ENCODE data around the gene BCKDHA. TPM values are rescaled to one million over a fixed set of nuclear protein-coding genes. Genes with fewer than 3 reads are reported as not detected.

BCKDHA gene
- polyA plus RNA-seq, 1 donor (not counting 4 experiments of a cell fraction or from before 2014, with no cell fraction given), result 7.5 TPM

DNA sequence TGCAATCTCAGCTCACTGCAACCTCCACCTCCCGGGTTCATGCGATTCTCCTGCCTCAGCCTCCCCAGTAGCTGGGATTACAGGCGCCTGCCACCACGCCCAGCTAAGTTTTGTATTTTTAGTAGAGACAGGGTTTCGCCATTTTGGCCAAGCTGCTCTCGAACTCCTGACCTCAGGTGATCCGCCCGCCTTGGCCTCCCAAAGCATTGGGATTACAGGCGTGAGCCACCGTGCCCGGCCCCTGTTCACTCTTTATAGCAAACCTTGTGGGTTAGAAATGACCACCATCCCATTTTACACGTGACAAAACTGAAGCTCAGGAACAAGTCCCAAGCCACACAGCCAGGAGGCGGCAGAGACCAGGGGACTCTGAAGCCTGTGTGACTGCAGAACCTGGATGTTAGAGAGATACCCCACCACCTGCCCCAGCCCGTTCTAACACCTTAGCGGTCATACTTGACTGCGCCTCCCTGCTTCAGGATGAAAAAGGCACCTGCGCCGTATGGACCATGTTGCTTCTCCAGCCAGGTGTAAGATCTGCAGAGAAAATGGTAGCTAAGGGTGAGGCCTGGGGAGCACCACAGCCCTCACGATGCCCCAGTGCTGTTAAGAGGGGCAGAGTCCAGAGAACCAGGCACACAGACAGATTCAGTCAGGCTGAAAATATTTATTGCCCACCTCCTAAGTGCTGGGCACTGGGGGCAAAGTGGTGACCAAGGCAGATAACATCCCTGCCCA lies 38.5 kb downstream of the BCKDHA start:
- no peak overlapping the region for H3K27ac ChIP-seq (ENCODE audit: control insufficient read depth, insufficient read depth, low read length)
- dilution Hi-C loops (cut with MboI; ENCODE audit: extremely low pct_ligation_motif_present, low sequenced_read_pairs), result no loop called here
- H3K4me2 ChIP-seq (ENCODE audit: control insufficient read depth, extremely low read depth, insufficient read depth, low read depth, low read length), result no peak overlapping the region
- no peaks in the 10 kb centered on the region for H4K20me1 ChIP-seq (ENCODE audit: control insufficient read depth, extremely low read depth, insufficient read depth, low read length)
- no peak overlapping the region for H3K4me3 ChIP-seq (ENCODE audit: control insufficient read depth in 2 of 3, extremely low read depth in 1 of 3, insufficient read depth in 2 of 3, low read depth in 1 of 3, low read length in 3 of 3)
- no peak overlapping the region for H3K9ac ChIP-seq (ENCODE audit: control insufficient read depth, extremely low read depth, insufficient read depth, low read length)
- DNase-seq (ENCODE audit: low read depth, low spot score), result no peak
- peaks cover 13% of the 10 kb centered on the region for H3K79me2 ChIP-seq (ENCODE audit: control insufficient read depth, insufficient read depth, low read length)
- H3K9me3 ChIP-seq (ENCODE audit: control insufficient read depth, low read depth, low read length), result no peaks in the 10 kb centered on the region
- H2AFZ ChIP-seq (ENCODE audit: control insufficient read depth, low read length), result no peak overlapping the region
- no peak for FAIRE-seq
- H3K9me1 ChIP-seq (ENCODE audit: control insufficient read depth, extremely low read depth, insufficient read depth, low read length), result no peaks in the 10 kb centered on the region
- peaks cover 20 to 21% of the 10 kb centered on the region in 2 experiments for H3K36me3 ChIP-seq (ENCODE audit: control insufficient read depth in 2 of 2, extremely low read depth in 1 of 2, insufficient read depth in 2 of 2, low read length in 2 of 2)
- peaks cover 7% of the 10 kb centered on the region for H3K4me1 ChIP-seq (ENCODE audit: control insufficient read depth, extremely low read depth, insufficient read depth, low read length)
- TF ChIP-seq, protein P1, sequence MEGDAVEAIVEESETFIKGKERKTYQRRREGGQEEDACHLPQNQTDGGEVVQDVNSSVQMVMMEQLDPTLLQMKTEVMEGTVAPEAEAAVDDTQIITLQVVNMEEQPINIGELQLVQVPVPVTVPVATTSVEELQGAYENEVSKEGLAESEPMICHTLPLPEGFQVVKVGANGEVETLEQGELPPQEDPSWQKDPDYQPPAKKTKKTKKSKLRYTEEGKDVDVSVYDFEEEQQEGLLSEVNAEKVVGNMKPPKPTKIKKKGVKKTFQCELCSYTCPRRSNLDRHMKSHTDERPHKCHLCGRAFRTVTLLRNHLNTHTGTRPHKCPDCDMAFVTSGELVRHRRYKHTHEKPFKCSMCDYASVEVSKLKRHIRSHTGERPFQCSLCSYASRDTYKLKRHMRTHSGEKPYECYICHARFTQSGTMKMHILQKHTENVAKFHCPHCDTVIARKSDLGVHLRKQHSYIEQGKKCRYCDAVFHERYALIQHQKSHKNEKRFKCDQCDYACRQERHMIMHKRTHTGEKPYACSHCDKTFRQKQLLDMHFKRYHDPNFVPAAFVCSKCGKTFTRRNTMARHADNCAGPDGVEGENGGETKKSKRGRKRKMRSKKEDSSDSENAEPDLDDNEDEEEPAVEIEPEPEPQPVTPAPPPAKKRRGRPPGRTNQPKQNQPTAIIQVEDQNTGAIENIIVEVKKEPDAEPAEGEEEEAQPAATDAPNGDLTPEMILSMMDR (optimal IDR thresholded peaks at IDR 0.05 in 1 of 3, IDR thresholded peaks at IDR 0.05 in 1 of 3, conservative IDR thresholded peaks at IDR 0.05 in 1 of 3; ENCODE audit: extremely low read depth in 1 of 3, insufficient read depth in 2 of 3, low read length in 3 of 3), result no peak
- TF ChIP-seq EZH2 (IDR thresholded peaks at IDR 0.05; ENCODE audit: low read length), result no peak
- no peaks in the 10 kb centered on the region for H3K27me3 ChIP-seq (ENCODE audit: control insufficient read depth, extremely low read depth, insufficient read depth, low read length)

DNA sequence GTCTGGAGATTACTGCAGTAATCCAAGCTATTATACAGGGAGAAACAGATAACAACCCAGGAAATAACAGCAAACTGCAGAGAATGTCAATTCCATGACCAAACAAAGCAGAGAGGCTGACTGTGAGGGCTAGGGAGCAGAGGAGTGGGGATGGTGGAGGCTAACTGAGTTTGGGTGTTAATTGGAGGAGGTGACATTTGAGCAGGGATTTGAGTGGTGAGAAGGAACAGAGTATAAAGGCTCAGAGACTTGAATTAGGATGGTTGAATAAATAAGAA lies 39.0 kb downstream of the BCKDHA start:
- dilution Hi-C loops (cut with MboI; ENCODE audit: extremely low pct_ligation_motif_present, low sequenced_read_pairs), result no loop called here
- no peak overlapping the region for H2AFZ ChIP-seq (ENCODE audit: control insufficient read depth, low read length)
- no peak overlapping the region for H3K27ac ChIP-seq (ENCODE audit: control insufficient read depth, insufficient read depth, low read length)
- peaks cover 11% of the 10 kb centered on the region for H3K4me1 ChIP-seq (ENCODE audit: control insufficient read depth, extremely low read depth, insufficient read depth, low read length)
- TF ChIP-seq, protein P1 (optimal IDR thresholded peaks at IDR 0.05 in 1 of 3, IDR thresholded peaks at IDR 0.05 in 1 of 3, conservative IDR thresholded peaks at IDR 0.05 in 1 of 3; ENCODE audit: extremely low read depth in 1 of 3, insufficient read depth in 2 of 3, low read length in 3 of 3), result no peak
- no peak for TF ChIP-seq EZH2 (IDR thresholded peaks at IDR 0.05; ENCODE audit: low read length)
- H3K9me3 ChIP-seq (ENCODE audit: control insufficient read depth, low read depth, low read length), result no peaks in the 10 kb centered on the region
- H3K27me3 ChIP-seq (ENCODE audit: control insufficient read depth, extremely low read depth, insufficient read depth, low read length), result no peaks in the 10 kb centered on the region
- no peaks in the 10 kb centered on the region for H4K20me1 ChIP-seq (ENCODE audit: control insufficient read depth, extremely low read depth, insufficient read depth, low read length)
- H3K4me2 ChIP-seq (ENCODE audit: control insufficient read depth, extremely low read depth, insufficient read depth, low read depth, low read length), result no peak overlapping the region
- H3K36me3 ChIP-seq (ENCODE audit: control insufficient read depth in 2 of 2, extremely low read depth in 1 of 2, insufficient read depth in 2 of 2, low read length in 2 of 2), result peaks cover 20 to 21% of the 10 kb centered on the region in 2 experiments
- H3K9me1 ChIP-seq (ENCODE audit: control insufficient read depth, extremely low read depth, insufficient read depth, low read length), result no peaks in the 10 kb centered on the region
- H3K9ac ChIP-seq (ENCODE audit: control insufficient read depth, extremely low read depth, insufficient read depth, low read length), result no peak overlapping the region
- H3K79me2 ChIP-seq (ENCODE audit: control insufficient read depth, insufficient read depth, low read length), result peaks cover 13% of the 10 kb centered on the region
- FAIRE-seq, result no peak
- H3K4me3 ChIP-seq (ENCODE audit: control insufficient read depth in 2 of 3, extremely low read depth in 1 of 3, insufficient read depth in 2 of 3, low read depth in 1 of 3, low read length in 3 of 3), result no peak overlapping the region
- DNase-seq (ENCODE audit: low read depth, low spot score), result no peak

Data from keratinocyte (primary cell).